LHCN-M2 (cell line): ENCODE results near the gene MRC2. TPM values are rescaled to one million over a fixed set of nuclear protein-coding genes. Genes with fewer than 3 reads are reported as not detected.

Experiments used
- DNase-seq: peaks from one replicate; pipeline ENCODE4 v3.0.0-alpha.2; 2012; ENCODE audit warnings: low read depth
- total RNA-seq: library from RNA; depleted of rRNA; stranded (reverse); fragments of >200 nt; gene quantifications from 2 replicates; pipeline ENCODE4 v1.2.3, GENCODE V29; 2014

MRC2 gene
- total RNA-seq, 1 experiment from 2014 or later: 210 TPM

- DNase-seq: no peak
These were observed 30.9 kb downstream of the MRC2 start for GRCh38 chr17:62658136-62658920.

GRCh38 chr17:62660629-62661118 is 33.2 kb downstream of the MRC2 start:
- no peak for DNase-seq

- DNase-seq: no peak
These were observed 33.9 kb downstream of the MRC2 start for GRCh38 chr17:62661337-62661736.

GRCh38 chr17:62662855-62663254 is 35.4 kb downstream of the MRC2 start:
- no peak for DNase-seq

GRCh38 chr17:62663304-62663703 is 35.8 kb downstream of the MRC2 start:
- no peak for DNase-seq

GRCh38 chr17:62664336-62665120 is 37.1 kb downstream of the MRC2 start:
- DNase-seq: no peak

- DNase-seq: no peak
These were observed 38.1 kb downstream of the MRC2 start for GRCh38 chr17:62665599-62665998.

- no peak for DNase-seq
These were observed 38.8 kb downstream of the MRC2 start for GRCh38 chr17:62666061-62666800.

- DNase-seq: no peak
These were observed 39.5 kb downstream of the MRC2 start for GRCh38 chr17:62666801-62667591.

GRCh38 chr17:62668091-62668804 is 40.8 kb downstream of the MRC2 start:
- peak; percentile 68 for DNase-seq

- DNase-seq: no peak
These were observed 42.8 kb downstream of the MRC2 start for GRCh38 chr17:62670202-62670821.

- no peak for DNase-seq
These were observed 44.1 kb downstream of the MRC2 start for GRCh38 chr17:62671553-62671952.

GRCh38 chr17:62672957-62673356 is 45.5 kb downstream of the MRC2 start:
- no peak for DNase-seq

- no peak for DNase-seq
These were observed 46.3 kb downstream of the MRC2 start for GRCh38 chr17:62673614-62674362.

- DNase-seq: no peak
These were observed 46.9 kb downstream of the MRC2 start for GRCh38 chr17:62674363-62674739.

- no peak for DNase-seq
These were observed 47.4 kb downstream of the MRC2 start for GRCh38 chr17:62674841-62675240.

GRCh38 chr17:62675260-62675659 is 47.8 kb downstream of the MRC2 start:
- DNase-seq: no peak

GRCh38 chr17:62675701-62676100 is 48.2 kb downstream of the MRC2 start:
- no peak for DNase-seq

- no peak for DNase-seq
These were observed 48.9 kb downstream of the MRC2 start for GRCh38 chr17:62676231-62676943.
